NCI-H774 (cell line): ENCODE data around the gene MAPT.
A peak's percentile ranks its signal among the peaks of the same experiment; 100 is the strongest.
"Not testable (repeated sequence)": the region's sequence is repeated elsewhere in the genome, so short reads cannot be mapped to it uniquely, and the experiment has no call there.

Source experiments
- DNase-seq: peaks from one replicate; lab custom pipeline; 2025; lab: John Stamatoyannopoulos, UW

MAPT gene

DNA sequence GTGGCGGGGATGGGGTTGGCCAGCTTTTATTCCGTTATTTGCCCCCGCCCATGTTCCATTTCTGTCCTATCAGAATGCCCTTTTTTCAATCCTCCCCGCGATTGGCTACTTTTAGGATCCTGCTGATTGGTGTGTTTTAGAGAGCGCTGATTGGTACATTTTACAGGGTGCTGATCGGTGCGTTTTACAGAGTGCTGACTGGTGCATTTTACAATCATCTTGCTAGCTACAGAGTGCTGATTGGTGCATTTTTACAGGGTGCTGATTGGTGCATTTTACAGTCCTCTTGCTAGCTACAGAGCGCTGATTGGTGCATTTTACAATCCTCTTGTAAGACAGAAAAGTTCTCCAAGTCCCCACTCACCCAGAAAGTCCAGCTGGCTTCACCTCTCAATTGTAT, 32.2 kb upstream of the MAPT start:
- DNase-seq = not testable (repeated sequence)

GRCh38 chr17:45863857-45864654, 30.3 kb upstream of the MAPT start:
- DNase-seq = no peak

- DNase-seq = no peak
Measured at GRCh38 chr17:45867171-45867570, 27.2 kb upstream of the MAPT start.

- no peak for DNase-seq
Measured at GRCh38 chr17:45867702-45868101, 26.7 kb upstream of the MAPT start.

DNA sequence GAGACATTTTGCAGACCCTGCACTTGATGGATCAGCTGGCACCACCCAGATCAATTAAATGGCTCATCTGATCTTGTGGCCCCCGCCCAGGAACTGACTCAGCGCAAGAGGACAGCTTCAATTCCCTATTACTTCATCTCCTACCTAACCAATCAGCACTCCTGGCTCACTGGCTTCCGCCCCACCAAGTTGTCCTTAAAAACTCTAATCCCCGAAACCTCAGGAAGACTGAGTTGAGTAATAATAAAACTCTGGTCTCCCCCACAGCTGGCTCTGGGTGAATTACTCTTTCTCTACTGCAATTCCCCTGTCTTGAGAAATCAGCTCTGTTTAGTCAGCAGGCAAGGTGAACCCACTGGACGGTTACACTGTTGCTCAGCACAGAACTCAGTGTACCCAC, 26.1 kb upstream of the MAPT start:
- no peak for DNase-seq

DNA sequence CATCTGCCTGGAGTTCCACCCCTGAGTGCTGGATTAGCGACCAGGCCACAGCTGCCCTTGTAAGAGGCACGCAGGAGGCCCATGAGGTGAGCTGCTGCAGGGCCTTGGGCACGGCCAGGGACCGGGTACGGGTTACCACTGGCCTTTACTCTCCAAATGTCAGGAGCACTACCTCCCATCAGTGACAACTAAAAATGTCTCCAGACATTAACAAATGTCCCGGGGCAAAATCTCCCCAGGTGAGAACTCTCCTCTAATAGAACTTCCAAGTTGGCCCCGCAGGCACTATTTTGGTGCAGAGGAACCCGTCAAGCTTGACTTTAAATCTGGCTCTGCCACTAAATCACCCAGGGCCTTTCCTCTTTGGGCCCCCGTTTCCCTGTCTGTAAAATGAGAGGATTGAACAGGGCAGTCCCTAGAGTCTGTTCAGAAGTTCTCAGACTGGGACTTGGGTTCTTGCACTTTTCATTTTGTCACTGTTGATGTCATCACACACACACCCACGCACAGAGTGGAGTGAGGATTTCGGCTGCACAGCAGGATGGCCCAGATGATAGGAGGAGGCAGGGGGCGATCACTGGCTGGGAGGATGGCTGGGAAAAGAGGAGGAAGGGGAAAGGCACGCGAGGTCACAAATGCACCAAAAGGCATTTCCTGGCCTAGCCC, 24.5 kb upstream of the MAPT start:
- no peak for DNase-seq

DNA sequence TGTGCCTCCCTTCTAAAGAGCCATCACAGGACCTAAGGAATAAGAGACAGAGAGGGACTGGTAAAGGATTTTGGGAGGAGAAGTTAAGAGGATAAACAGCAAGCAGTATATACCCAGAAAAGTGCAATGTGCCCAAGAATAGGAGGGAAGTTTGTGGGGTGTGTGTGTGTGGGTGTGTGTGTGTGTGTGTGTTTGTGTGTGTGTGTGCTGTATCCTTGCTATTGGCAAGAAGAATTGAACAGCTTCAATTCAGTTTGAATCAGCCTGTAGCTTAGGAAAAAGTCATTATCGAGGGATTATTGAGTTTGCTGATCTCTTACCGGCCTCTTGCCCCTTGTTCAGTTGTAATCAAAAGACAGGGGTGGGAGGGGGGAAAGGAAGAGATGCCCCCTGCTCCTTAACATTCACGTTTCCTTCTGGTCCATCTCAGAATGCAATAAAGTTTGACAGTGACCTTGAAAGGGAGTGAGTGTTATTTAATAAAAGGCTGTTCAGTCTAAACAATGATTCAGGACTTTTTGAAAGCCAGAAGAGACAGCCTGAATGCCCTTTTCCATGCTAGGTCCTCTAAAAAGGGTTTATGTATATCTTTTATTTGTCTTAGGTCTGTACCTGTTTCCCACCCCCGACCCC, 23.9 kb upstream of the MAPT start:
- DNase-seq = no peak

DNA sequence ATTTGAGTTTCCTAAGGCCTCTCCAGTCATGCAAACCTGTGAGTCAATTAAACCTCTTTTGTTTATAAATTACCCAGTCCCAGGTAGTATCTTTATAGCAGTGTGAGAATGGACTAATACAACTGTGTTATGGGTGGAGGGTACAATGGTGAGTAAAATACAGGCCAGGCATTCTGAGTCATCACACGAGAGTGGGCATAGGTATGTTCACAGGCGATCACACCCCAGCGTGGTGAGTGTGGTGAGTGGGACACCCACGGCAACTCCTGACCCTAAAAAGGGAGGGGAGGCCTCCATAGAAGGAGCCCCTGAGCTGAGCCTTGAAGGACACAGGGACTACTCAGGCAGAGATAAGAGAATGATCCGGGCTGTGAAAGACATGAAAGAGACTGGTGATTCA, 22.6 kb upstream of the MAPT start:
- DNase-seq = no peak

GRCh38 chr17:45873728-45874127, 20.6 kb upstream of the MAPT start:
- no peak for DNase-seq

DNA sequence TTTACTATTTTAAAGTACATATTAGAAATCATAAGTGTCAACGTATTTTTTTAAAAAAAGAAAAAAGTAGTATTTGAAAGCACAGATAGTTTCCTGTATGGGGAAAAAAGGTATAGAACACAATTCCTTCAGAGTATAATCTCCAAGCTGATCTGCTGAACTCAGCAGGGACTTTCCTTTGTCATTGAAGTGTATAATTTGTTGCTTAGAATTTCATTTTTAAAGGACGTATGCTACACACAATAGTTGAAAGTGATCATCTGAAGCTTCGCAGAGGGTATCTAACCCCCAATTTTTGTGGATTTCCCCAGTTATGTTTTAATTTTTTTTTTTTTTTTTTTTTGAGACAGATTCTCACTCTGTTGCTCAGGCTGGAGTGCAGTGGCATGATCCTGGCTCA, 20.2 kb upstream of the MAPT start:
- no peak for DNase-seq

DNA sequence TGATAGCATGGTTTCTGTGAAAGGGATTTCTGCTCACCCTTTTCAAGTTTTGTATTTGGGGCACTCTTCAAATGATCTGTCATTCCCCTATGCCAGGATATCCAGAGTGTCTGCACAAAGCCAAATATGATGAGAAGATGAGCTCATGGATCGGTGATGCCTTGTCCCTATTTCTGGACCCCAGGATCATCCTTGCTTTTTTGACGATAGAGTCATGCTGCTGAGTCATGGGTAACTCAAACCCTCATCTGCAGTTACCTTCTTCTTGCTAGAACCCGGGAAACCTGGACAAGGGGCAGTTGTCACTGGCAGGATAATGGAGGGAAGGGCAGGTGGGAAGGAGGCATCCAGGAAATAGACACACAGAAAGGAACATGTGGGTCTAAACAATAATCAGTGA, 17.8 kb upstream of the MAPT start:
- no peak for DNase-seq

DNA sequence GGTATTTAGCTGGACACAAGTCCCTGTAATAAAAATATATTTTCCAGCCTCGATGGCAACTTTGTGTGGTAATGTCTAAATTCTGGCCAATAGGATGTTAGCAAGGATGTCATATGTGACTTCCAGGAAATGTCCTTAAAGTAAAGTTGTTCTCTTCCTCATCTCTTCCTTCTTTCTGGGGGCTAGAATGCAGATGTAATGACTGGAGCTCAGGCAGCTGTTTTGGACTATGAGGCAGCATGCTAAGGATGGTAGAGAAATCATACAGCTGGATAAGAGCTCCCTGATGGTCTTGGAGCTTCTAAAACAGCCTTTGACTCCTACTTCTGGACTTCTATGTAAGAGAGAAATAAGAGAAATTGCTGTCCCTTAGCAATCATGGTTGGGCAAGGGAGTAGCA, 16.9 kb upstream of the MAPT start:
- DNase-seq = no peak

DNA sequence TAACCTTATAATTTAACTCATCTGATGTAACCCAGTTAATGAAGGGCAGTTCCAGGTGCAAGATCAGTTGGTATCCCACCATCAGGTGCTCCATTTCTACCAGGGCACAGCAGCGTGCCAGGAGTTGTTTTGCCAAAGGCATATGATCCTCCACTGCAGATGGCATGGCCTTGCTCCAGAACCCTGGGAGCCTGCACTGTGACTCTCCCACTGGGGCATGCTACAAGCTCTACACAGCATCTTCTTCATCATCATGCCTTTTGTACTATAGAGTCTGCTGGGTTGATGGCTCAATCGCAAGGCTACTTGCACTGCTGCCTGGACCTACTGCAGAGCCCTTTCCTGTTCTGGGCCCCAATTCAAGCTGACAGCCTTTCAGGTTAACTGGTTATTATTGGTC, 11.3 kb upstream of the MAPT start:
- DNase-seq = no peak

- DNase-seq = no peak
Measured at GRCh38 chr17:45886852-45887251, 7.5 kb upstream of the MAPT start.

- no peak for DNase-seq
Measured at GRCh38 chr17:45888392-45888791, 6.0 kb upstream of the MAPT start.

DNA sequence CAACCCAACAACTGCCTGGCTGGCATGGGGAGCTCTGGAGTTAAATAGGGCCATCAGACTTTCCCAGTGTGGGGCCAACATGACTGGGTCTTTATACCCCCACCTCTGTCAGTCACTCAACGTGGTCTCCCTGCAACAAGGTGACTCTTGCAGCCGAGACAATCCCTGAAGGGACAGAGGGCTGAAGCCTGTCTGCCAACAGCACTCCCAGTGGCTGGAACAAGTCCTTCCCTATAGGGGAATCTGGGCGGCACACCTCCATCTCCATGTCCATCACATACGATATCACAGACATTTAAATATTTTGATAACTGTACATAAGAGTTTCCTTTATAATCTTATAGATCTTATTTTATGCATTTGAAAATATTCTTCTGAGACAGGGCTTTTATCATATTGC, 4.8 kb upstream of the MAPT start:
- no peak for DNase-seq

- DNase-seq = no peak
Measured at GRCh38 chr17:45893725-45894021, 681 bp upstream of the MAPT start.

GRCh38 chr17:45895304-45895968, 1.1 kb downstream of the MAPT start:
- DNase-seq = peak; percentile 23

DNA sequence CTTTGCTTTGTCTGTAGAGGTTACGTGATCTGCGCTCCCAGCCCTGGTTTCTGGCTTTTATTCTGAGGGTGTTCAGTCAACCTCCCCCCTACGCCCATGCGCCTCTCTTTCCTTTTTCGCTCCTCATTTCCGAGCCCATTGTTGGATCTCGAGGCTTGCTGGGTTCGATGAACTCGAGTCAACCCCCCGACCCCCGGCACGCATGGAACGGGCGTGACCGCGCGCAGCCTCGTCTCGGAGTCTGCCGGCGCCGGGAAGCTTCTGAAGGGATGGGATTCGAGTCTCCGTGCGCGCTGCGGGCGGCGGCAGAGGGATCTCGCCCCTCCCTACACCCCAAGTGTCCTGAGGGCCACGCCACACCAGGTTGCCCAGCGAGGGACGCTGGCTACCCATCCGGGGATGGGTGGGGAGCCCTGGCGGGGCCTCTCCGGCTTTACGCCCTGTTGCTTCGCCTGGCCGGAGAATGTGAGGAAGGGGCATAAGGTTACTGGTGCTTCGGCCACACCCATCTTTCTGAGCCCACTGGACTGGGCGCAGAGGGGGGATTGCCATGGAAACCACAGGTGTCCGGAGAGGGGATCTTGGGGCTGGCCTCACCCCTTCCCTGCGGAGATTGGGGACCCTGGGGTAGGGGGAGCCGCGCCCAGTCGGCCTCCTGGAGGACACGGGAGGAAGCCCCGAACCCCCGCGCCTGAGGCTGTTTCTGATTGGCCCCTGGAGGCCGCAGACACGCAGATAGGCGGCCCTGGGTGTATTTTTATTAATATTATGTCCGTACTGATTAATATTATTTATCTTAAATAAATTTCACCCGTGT, 1.8 kb downstream of the MAPT start:
- no peak for DNase-seq

DNA sequence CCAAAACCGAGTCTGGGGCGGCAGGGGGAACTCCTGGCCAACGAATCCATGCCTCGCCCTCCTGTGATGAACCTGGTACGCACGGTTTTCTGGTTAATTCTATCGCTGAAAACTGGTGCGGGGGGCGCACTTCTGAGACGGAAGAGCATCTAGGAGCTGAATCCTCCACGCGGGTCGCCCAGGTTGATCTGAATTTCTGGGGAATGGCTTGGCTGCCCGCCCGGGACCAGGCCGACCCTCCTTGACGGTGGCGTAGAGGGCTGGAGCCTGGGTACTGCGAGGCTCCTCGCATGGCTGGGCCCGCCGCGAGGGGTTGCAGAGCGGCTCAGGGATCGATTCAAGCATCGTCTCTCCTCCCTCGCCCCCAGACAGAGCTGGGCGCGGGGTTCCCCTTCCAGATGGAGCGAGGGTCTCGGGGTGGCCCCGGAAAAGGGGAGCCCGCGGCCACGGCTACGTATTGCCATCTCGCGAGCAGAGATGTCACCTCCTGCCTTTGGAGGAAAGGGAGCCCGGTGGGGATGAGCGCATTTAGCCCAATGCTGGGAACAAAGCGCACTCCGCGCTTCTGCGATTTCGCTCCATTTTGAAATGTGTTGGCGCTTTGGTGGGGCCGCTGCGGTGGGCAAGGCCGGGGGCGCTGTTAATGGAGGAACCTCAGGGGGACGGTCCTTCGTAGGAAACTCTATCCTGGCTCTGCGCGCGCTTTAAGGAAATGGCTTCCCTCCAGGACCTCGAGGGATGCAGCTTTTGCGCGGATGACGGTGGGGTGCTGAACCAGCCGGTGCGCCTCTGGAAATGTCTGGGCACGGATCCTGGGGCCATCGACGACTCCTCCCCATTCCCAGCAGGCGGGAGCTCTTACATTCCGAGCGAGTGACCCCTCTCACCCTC, 2.7 kb downstream of the MAPT start:
- no peak for DNase-seq

DNA sequence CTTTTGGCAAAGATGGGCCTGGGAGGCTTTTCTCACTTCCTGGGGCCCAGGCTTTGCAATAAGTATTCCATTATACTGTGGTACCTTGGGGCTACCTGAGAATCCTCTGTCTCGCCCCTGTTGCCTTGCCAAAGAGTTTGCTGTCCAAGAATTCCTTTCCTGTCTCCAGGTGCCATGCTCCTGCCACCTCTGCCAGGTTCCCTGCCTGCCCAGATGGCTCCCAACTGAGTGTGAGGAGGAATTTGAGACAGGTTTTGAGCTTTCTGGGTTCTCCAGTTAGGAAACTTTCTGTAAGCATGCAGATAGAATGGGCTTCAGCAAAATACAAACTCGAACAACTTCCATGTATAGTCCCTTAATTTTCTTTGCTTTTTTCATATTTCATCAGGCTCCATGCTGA, 5.8 kb downstream of the MAPT start:
- no peak for DNase-seq
